Hepatocyte (in vitro differentiated cells): ENCODE measurements around the gene ZNF423.

Experiments
- EZH2 ChIP-seq: fragments of 200-600 bp; sonication (generic); IDR thresholded peaks from 2 replicates; pipeline ENCODE4 v1.6.1; 2016; ENCODE audit warnings: antibody characterized with exemption, mild to moderate bottlenecking, borderline replicate concordance
- TF ChIP-seq, protein P1 (sequence below): fragments of 200-600 bp; sonication (generic); IDR thresholded peaks from 2 replicates; pipeline ENCODE4 v1.5.1; 2016; ENCODE audit warnings: antibody characterized with exemption, mild to moderate bottlenecking; ENCODE audit not compliant: poor library complexity

DNA sequence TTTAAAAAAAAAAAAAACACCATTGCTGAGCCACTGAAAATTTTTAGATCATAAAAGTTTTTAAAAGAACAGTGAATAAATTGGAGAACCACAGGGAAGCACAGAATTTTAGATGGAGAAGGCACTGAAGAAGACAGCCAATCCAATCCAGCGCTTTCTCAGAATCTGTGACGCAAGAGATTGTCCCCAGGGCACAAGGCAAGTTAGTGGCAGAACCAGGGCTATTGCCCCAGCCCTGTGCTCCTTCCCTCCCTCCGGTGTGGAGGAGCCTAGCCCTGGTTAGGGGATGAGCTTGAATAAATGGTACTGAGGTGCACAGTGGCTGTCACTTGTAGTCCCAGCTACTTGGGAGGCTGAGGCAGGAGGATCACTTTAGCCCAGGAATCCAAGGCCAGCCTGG lies 108.3 kb downstream of the ZNF423 start:
- TF ChIP-seq, protein P1, sequence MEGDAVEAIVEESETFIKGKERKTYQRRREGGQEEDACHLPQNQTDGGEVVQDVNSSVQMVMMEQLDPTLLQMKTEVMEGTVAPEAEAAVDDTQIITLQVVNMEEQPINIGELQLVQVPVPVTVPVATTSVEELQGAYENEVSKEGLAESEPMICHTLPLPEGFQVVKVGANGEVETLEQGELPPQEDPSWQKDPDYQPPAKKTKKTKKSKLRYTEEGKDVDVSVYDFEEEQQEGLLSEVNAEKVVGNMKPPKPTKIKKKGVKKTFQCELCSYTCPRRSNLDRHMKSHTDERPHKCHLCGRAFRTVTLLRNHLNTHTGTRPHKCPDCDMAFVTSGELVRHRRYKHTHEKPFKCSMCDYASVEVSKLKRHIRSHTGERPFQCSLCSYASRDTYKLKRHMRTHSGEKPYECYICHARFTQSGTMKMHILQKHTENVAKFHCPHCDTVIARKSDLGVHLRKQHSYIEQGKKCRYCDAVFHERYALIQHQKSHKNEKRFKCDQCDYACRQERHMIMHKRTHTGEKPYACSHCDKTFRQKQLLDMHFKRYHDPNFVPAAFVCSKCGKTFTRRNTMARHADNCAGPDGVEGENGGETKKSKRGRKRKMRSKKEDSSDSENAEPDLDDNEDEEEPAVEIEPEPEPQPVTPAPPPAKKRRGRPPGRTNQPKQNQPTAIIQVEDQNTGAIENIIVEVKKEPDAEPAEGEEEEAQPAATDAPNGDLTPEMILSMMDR = no peak
- no peak for TF ChIP-seq EZH2
